CD1c-positive myeloid dendritic cell (primary cell): ENCODE measurements around the gene KLF7.

Experiments used
- DNase-seq: peaks from one replicate; pipeline ENCODE4 v3.0.0-alpha.2; 2016; ENCODE audit errors: extremely low spot score

KLF7 gene

GRCh38 chr2:207128867-207129266 is 36.9 kb downstream of the KLF7 start:
- DNase-seq = peak; percentile 49

GRCh38 chr2:207126724-207127308 is 38.9 kb downstream of the KLF7 start:
- no peak for DNase-seq

- no peak for DNase-seq
Observed at GRCh38 chr2:207123776-207124391, 41.9 kb downstream of the KLF7 start.

- DNase-seq = no peak
Observed at GRCh38 chr2:207123335-207123744, 42.4 kb downstream of the KLF7 start.

GRCh38 chr2:207122651-207123334 is 43.0 kb downstream of the KLF7 start:
- no peak for DNase-seq

GRCh38 chr2:207121784-207122183 is 44.0 kb downstream of the KLF7 start:
- no peak for DNase-seq

- no peak for DNase-seq
Observed at GRCh38 chr2:207119048-207119447, 46.7 kb downstream of the KLF7 start.

- no peak for DNase-seq
Observed at GRCh38 chr2:207117668-207118067, 48.1 kb downstream of the KLF7 start.

- DNase-seq = no peak
Observed at GRCh38 chr2:207115715-207116364, 49.9 kb downstream of the KLF7 start.

- DNase-seq = no peak
Observed at GRCh38 chr2:207113414-207113813, 52.3 kb downstream of the KLF7 start.

GRCh38 chr2:207112785-207113184 is 53.0 kb downstream of the KLF7 start:
- no peak for DNase-seq

- DNase-seq = no peak
Observed at GRCh38 chr2:207112383-207112782, 53.4 kb downstream of the KLF7 start.

GRCh38 chr2:207111757-207112156 is 54.0 kb downstream of the KLF7 start:
- DNase-seq = no peak

GRCh38 chr2:207110715-207111114 is 55.0 kb downstream of the KLF7 start:
- no peak for DNase-seq

- DNase-seq = no peak
Observed at GRCh38 chr2:207110310-207110709, 55.4 kb downstream of the KLF7 start.

- DNase-seq = no peak
Observed at GRCh38 chr2:207109768-207110167, 56.0 kb downstream of the KLF7 start.

GRCh38 chr2:207108440-207108839 is 57.3 kb downstream of the KLF7 start:
- no peak for DNase-seq

GRCh38 chr2:207107551-207107950 is 58.2 kb downstream of the KLF7 start:
- DNase-seq = no peak

GRCh38 chr2:207107131-207107530 is 58.6 kb downstream of the KLF7 start:
- DNase-seq = no peak

GRCh38 chr2:207103132-207103531 is 62.6 kb downstream of the KLF7 start:
- DNase-seq = no peak

- no peak for DNase-seq
Observed at GRCh38 chr2:207101984-207102383, 63.8 kb downstream of the KLF7 start.

GRCh38 chr2:207097278-207097677 is 68.5 kb downstream of the KLF7 start:
- no peak for DNase-seq

- no peak for DNase-seq
Observed at GRCh38 chr2:207095963-207096362, 69.8 kb downstream of the KLF7 start.
